KMS-11 (cell line): ENCODE results near the gene UPB1.

Experiments used
- H2AFZ ChIP-seq: fragments of 200-600 bp; sonication (generic); 2 replicates; pipeline ENCODE4 v1.6.1; 2016; ENCODE audit warnings: antibody characterized with exemption, mixed run types, low read depth
- H3K27ac ChIP-seq: fragments of 200-600 bp; sonication (generic); 2 replicates; pipeline ENCODE4 v1.6.1; 2016; ENCODE audit warnings: mild to moderate bottlenecking, mixed run types
- H3K27me3 ChIP-seq: fragments of 200-600 bp; sonication (generic); 2 replicates; pipeline ENCODE4 v1.6.1; 2017; ENCODE audit warnings: mild to moderate bottlenecking, low read depth, mixed run types, moderate library complexity; ENCODE audit not compliant: insufficient read depth
- H3K36me3 ChIP-seq: fragments of 200-600 bp; sonication (generic); 2 replicates; pipeline ENCODE4 v1.6.1; 2017; ENCODE audit warnings: mild to moderate bottlenecking, mixed run types; ENCODE audit not compliant: insufficient read depth
- H3K4me1 ChIP-seq: fragments of 200-600 bp; sonication (generic); 2 replicates; pipeline ENCODE4 v1.6.1; 2016; ENCODE audit warnings: mild to moderate bottlenecking, low read depth, mixed run types; ENCODE audit not compliant: poor library complexity, severe bottlenecking
- H3K4me2 ChIP-seq: fragments of 200-600 bp; sonication (generic); 2 replicates; pipeline ENCODE4 v1.7.0; 2016; ENCODE audit warnings: mild to moderate bottlenecking, mixed run types
- H3K4me3 ChIP-seq: fragments of 200-600 bp; sonication (generic); IDR thresholded peaks from 2 replicates; pipeline ENCODE4 v1.6.1; 2017; ENCODE audit warnings: low read depth, low read length, mixed read lengths; ENCODE audit not compliant: insufficient read depth
- H3K79me2 ChIP-seq: fragments of 200-600 bp; sonication (generic); 2 replicates; pipeline ENCODE4 v1.6.1; 2016; ENCODE audit warnings: low read depth, mixed run types; ENCODE audit not compliant: insufficient read depth
- H3K9ac ChIP-seq: fragments of 200-600 bp; sonication (generic); 2 replicates; pipeline ENCODE4 v1.6.1; 2016; ENCODE audit warnings: mild to moderate bottlenecking, mixed run types
- H4K20me1 ChIP-seq: fragments of 200-600 bp; sonication (generic); 2 replicates; pipeline ENCODE4 v1.6.1; 2016; ENCODE audit warnings: mild to moderate bottlenecking, mixed run types; ENCODE audit not compliant: insufficient read depth
- CTCF ChIP-seq: fragments of 200-600 bp; sonication (generic); conservative IDR thresholded peaks from 2 replicates; pipeline ENCODE4 v1.6.1; 2017; ENCODE audit warnings: low read depth, mild to moderate bottlenecking, antibody characterized with exemption, low read length, moderate library complexity, mixed read lengths

UPB1 gene

GRCh38 chr22:24471570-24471969 lies 23.6 kb upstream of the UPB1 start:
- Histone ChIP-seq H3K36me3 (no peaks in the 10 kb centered on the region), H3K4me3 (no peak overlapping the region), H2AFZ (no peak overlapping the region)

GRCh38 chr22:24473284-24473683 lies 21.8 kb upstream of the UPB1 start:
- Histone ChIP-seq H2AFZ (no peak overlapping the region), H4K20me1 (no peaks in the 10 kb centered on the region), H3K9ac (no peak overlapping the region), H3K36me3 (no peaks in the 10 kb centered on the region), H3K27me3 (no peaks in the 10 kb centered on the region), H3K79me2 (no peaks in the 10 kb centered on the region), H3K4me2 (no peak overlapping the region), H3K4me1 (peaks cover 4% of the 10 kb centered on the region), H3K27ac (no peak overlapping the region), H3K4me3 (no peak overlapping the region)
- no peak for TF ChIP-seq CTCF

More at GRCh38 chr22:24471570-24471969, 23.6 kb upstream of the UPB1 start:
- no peak for TF ChIP-seq CTCF
- no peaks in the 10 kb centered on the region for H4K20me1 ChIP-seq
- no peak overlapping the region for H3K9ac ChIP-seq
- no peak overlapping the region for H3K27ac ChIP-seq
- no peak overlapping the region for H3K4me2 ChIP-seq
- no peaks in the 10 kb centered on the region for H3K79me2 ChIP-seq
- H3K4me1 ChIP-seq, result peaks cover 22% of the 10 kb centered on the region
- no peaks in the 10 kb centered on the region for H3K27me3 ChIP-seq

- Histone ChIP-seq H3K9ac (no peak overlapping the region), H3K4me3 (no peak overlapping the region), H3K79me2 (no peaks in the 10 kb centered on the region), H2AFZ (no peak overlapping the region), H3K27ac (no peak overlapping the region), H3K27me3 (no peaks in the 10 kb centered on the region), H3K4me2 (no peak overlapping the region), H3K4me1 (no peaks in the 10 kb centered on the region), H4K20me1 (no peaks in the 10 kb centered on the region), H3K36me3 (no peaks in the 10 kb centered on the region)
- no peak for TF ChIP-seq CTCF
These were observed 20.9 kb upstream of the UPB1 start for GRCh38 chr22:24474221-24474620.

- Histone ChIP-seq H4K20me1 (no peaks in the 10 kb centered on the region), H2AFZ (no peak overlapping the region), H3K79me2 (no peaks in the 10 kb centered on the region), H3K9ac (no peak overlapping the region), H3K4me1 (no peaks in the 10 kb centered on the region), H3K27me3 (no peaks in the 10 kb centered on the region), H3K4me3 (no peak overlapping the region), H3K36me3 (no peaks in the 10 kb centered on the region), H3K4me2 (no peak overlapping the region), H3K27ac (no peak overlapping the region)
- TF ChIP-seq CTCF, result no peak
These were observed 20.4 kb upstream of the UPB1 start for GRCh38 chr22:24474649-24475255.
